ENCODE measurements around the gene LILRA2.
"Not testable (repeated sequence)": the region's sequence is repeated elsewhere in the genome, so short reads cannot be mapped to it uniquely, and the experiment has no call there.

Gene LILRA2

GRCh38 chr19:54573330-54573872, at the start of gene LILRA2:
Gene LILRA2 (plus strand): TSS chr19:54573790. CDS start chr19:54573879, 89 bp downstream.
- DNase-seq, result no peak

DNA sequence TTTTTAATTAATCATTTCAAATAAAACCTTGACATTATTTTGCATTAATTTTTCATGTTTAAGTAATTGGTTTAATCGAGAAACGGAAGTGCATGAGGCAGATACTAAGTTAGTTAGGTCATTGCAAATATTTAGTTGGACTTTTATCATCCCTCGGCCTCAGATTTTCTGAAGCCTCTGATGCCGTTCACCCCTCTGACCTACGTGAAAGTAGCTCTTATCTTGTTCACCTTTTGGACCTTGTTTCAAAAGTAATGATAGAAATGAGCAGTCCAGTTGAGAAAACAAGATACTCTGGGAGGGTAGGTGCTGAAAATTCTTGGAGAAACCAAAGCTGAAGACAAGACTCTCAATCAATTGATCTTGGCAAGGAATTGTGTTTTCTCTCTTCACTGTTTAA, 48.0 kb upstream of the LILRA2 start:
- DNase-seq, result no peak

GRCh38 chr19:54526972-54527371, 46.6 kb upstream of the LILRA2 start:
- no peak for DNase-seq

- DNase-seq, result no peak
Measured at GRCh38 chr19:54530866-54531265, 42.7 kb upstream of the LILRA2 start.

DNA sequence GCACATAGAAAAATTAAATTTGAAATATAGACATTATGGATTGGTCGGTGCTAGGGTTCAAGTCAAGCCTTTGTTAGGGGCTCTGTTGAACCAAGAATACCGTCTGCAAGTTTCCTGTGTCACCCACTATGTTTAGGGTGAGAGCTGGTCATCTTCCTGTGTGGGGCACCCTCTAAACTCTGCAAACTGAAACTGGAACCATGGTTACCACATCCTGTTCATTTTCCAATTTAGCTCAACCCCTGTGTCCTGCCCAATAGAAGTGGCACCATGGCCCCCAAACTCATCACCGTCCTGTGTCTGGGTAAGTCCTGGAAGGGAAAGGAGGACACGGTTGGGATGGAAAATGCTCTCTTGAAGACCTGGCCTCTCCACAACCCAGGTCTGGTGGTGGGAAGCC, 41.1 kb upstream of the LILRA2 start:
- DNase-seq, result no peak

- DNase-seq, result no peak
Measured at GRCh38 chr19:54533476-54533875, 40.1 kb upstream of the LILRA2 start.

DNA sequence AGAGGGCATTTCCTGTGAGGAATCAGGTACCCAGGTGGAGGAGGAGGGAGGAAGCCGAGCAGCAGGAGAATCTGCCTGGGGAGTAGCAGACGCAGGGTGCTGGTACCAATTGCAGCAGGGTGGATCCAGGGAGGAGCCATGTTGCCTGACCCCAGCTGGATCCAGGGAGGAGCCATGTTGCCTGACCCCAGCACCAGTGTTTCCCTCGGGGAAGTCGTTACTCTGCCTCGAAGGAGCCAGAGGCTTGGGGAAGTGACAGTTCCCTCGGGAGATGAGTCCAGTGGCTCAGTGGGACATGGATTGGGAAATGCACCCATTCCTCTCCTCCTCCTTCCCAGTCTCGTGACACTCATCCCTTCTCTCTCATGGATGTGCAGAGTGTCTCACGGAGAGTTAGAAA, 39.4 kb upstream of the LILRA2 start:
- no peak for DNase-seq

- DNase-seq, result no peak
Measured at GRCh38 chr19:54535601-54536000, 38.0 kb upstream of the LILRA2 start.

DNA sequence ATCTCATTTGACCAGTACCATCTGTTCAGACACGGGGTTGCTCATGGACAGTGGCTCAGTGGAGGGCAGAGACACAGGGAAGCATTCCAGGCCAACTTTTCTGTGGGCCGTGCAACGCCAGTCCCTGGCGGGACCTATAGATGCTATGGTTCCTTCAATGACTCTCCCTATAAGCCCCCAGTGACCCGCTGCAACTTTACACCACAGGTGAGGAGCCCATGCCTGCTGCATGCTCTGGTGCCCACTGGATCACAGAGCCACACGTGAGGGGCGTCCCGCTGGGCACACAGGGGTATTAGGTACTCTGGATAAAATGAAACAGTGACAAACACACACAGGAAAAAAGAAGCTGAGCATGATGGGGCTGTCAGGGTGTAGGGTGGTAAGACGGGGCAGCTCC, 36.6 kb upstream of the LILRA2 start:
- no peak for DNase-seq

DNA sequence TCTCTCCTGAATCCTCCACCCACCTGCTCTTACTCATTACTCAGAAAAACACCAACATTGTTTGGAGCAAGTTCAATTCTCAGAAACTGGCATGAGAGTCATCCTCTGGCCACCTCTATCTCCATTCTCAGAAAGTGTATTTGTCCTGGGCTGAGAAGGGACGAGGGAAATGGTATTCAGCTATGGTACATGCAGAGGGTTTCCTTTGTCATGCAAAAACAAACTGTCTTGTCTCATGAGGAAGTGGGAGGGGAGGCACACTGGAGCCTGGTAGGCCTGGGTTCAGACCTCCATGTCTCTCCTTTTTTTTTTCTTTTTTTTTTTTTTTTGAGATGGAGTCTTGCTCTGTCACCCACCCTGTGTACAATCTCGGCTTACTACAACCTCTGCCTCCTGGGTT, 31.9 kb upstream of the LILRA2 start:
- DNase-seq, result no peak

DNA sequence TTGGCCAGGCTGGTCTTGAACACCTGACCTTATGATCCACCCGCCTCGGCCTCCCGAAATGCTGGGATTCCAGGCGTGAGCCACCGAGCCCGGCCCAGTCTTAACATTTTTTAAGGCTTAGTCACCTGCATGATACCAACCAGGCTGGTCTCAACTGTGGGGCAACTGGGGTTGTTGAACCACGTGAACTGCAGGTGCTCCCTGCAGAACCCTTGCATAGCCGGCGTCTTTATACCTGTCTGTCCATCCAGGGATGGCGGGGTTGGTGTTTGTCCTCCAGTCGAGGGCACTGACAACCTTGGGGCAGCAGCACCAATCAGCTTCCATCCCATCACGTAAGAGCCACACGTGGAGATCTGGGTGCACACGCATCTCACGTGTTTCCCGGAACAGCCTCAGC, 24.8 kb upstream of the LILRA2 start:
- no peak for DNase-seq

GRCh38 chr19:54549224-54549623, 24.4 kb upstream of the LILRA2 start:
- no peak for DNase-seq

GRCh38 chr19:54551293-54551692, 22.3 kb upstream of the LILRA2 start:
- no peak for DNase-seq

- no peak for DNase-seq
Measured at GRCh38 chr19:54551950-54552912, 21.4 kb upstream of the LILRA2 start.

DNA sequence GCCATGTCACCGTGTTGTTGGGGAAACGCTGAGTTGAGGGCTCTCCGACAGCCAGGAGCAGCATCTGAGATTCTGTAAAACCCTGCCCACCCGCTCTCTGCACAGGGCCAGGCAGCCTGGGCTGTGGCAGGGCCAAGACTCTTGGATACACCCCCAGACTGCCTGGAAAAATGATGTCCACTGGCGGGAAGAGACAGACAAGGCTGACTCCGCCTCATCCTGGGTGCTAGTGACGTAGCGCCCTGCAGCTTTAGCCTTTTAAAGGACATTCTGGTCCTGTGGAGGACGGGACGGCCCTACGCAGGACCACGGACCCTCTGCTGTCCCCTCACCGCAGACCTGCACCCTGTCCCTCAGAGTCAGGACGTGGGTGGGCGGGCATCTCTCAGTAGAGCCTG, 20.7 kb upstream of the LILRA2 start:
- DNase-seq, result no peak

DNA sequence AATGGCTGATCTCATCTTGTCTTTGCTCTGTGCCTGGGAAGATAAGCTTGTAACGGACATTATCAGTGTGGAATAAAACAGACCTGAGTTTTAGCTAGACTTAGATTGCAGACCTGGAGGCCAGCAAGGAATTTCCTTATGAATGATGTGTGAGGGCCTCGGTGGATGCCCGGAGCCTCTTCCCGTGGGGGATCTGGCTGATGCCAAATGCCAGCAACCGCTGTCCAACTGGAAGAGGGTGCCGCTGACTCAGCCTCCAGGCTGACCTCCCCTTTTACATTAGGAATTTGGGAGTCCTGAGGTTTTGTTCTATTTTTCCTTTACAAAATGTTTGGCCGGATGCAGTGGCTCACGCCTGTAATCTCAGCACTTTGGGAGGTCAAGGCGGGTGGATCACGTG, 19.6 kb upstream of the LILRA2 start:
- no peak for DNase-seq

GRCh38 chr19:54554896-54555295, 18.7 kb upstream of the LILRA2 start:
- no peak for DNase-seq

GRCh38 chr19:54556194-54556593, 17.4 kb upstream of the LILRA2 start:
- DNase-seq, result no peak

- DNase-seq, result no peak
Measured at GRCh38 chr19:54558339-54558738, 15.3 kb upstream of the LILRA2 start.

DNA sequence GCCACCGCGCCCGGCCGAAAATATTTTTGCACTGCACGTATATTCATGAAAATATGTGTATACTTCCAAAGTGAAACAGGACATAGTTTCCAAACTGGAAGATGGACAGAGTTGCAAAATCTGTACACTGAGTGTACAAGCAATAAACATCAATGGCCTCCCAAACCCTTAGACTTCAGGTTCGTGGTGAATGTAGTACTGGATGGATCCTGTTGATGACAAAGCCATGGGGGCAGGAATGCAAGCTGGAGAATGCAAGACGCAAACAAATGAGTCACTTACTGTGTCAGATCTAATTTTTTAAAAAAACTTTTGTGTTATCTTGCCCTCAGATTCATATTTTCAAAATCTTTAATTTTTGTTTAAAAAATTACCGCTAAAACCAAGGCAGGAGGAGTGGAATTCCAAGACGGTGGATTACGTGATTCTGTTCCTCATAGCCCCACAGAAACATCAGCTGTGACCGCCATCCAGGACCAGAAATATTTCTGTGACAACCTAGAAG, 12.7 kb upstream of the LILRA2 start:
- no peak for DNase-seq

GRCh38 chr19:54561840-54562239, 11.8 kb upstream of the LILRA2 start:
- DNase-seq, result peak; percentile 33

DNA sequence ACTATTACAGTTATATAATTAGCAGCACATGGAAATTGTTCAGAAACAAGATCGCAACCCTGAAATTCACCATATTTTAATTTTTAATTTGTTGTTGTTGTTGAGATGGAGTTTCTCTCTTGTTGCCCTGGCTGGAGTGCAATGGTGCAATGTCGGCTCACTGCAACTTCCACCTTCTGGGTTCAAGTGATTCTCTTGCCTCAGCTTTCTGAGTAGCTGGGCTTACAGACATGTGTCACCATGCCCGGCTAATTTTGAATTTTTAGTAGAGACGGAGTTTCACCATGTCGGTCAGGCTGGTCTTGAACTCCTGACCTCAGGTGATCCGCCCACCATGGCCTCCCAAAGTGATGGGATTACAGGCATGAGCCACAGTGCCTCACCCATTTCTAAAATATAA, 10.4 kb upstream of the LILRA2 start:
- DNase-seq, result not testable (repeated sequence)

DNA sequence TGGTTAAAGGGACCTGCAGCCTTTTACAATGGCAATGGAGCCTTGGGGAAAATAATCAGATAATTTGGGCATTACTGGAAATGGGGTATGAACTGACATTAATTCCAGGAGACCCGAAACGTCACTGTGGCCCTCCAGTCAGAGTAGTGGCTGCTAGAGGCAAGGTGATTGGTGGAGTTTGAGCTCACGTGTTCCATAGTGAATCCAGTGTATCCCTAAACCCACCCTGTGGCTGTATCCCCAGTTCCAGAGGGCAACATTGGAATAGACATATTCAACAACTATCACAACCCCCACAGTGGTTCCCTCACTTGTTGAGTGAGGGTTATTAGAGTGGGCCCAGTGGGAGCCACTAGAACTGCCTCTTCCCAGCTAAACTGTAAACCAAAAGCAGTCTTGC, 3.3 kb upstream of the LILRA2 start:
- no peak for DNase-seq

Data from NCI-H1105 treated with DMSO at 0.1 percent for 48 hours (cell line).